ENCODE data around the gene COG6.

The COG6 gene

DNA sequence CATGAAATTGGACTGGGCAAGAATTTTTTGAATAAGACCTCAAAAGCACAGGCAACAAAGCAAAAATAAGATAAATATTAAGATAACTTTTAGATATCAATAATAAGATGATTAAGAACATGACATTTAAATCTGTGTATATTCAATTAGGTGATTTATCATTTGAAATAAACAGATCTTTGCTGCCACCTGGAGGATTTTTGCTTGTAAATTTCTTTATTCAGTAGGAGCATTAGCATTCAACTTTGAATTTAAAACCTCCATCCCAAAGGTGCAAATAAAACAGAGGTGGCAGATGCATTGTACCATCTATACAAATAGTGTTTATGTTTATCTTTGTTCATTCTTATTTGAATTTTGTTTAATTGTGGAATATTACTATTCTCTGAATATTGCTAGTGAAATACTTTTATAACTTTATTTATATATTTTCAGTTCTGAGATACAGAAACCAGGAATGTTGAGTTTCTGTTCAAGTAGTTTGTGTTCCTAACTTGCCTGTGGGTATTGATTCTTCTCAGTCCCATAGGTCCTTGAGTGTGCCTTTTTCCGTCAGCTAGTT is 20.9 kb downstream of the COG6 start:
- DNase-seq (ENCODE audit: low read depth in 2 of 2) = no peak

DNA sequence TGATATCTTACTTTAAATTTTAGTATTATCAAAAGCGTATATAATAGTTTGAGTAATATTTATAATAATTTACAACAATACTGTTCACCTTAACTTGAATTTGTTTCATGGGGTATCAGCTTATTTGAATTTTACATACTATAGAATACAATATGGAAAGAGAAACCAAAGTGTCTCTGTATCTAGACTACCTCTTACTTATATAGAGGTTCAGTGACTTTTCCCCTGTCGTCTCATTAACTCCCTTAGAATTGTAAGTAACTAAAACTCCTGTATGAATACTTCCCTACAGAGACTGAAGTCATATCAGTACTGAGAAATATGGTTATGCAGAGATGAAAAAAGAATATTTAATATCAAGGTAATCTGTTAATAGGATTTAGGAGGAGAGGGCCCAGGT is 26.8 kb downstream of the COG6 start:
- DNase-seq (ENCODE audit: low read depth in 2 of 2) = no peak

DNA sequence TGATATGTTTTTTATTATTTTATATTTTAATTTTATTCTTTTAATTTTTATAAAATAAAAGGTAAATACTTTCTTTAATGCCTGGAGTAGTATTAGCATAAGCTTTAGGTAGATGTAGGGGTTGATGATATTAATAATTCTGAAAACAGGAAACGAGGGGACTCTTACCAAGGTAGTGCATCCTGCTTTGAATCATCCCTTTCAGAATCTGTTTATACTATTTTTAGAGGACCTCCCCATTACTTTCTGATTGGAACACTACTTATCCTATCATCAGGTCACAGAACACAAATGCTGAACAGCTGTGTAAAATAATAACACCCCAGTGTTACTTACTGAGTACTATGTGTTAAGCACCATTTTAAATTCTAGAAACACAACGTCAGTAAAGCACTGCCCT is 27.3 kb downstream of the COG6 start:
- no peak for DNase-seq (ENCODE audit: low read depth in 2 of 2)

DNA sequence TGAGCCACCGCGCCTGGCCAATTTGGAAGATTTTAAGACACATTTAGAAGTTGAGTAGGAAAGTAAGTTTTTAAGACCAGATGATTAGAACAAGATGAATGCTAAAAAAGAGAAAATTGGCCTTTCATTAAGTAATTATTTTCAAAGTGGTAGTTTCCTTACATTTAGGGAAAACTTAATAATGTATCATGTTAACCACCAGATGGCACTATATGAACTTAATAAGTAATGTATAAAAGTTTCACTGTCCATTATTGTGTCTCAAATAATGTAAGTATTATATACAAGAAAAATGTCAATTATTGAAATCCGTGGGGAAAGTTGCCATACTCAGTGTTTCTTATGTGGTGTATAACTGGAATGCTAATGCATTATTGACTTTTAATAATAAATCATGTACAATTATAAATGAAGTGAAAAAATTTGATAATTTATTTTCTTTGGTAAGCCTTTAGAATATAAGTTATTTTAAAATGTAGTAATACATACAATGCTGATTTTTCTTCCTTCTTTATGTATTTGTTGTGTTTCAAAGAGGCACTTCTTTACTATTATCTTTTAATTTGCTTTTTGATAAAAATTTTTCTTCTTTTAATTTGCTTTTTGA is 29.2 kb downstream of the COG6 start:
- DNase-seq (ENCODE audit: low read depth in 2 of 2) = no peak

DNA sequence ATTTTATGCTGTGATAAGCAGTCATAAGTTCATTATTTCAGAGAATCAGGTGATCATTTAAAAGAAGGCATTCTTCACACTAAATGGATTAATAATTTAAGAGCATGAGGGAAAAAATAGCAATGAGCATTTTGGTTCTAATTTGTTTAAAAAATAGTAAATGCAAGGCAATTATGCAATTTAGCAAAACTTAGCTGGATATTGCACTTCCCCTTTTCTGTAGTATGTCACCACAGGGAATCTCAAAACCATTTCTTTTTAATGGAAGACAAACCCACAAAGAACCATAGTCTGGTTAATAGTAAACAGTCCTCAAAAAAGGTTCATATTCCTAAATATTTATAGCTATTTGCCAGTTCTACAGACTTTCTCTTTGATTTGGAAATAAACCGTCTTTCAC is 30.2 kb downstream of the COG6 start:
- no peak for DNase-seq (ENCODE audit: low read depth in 2 of 2)

DNA sequence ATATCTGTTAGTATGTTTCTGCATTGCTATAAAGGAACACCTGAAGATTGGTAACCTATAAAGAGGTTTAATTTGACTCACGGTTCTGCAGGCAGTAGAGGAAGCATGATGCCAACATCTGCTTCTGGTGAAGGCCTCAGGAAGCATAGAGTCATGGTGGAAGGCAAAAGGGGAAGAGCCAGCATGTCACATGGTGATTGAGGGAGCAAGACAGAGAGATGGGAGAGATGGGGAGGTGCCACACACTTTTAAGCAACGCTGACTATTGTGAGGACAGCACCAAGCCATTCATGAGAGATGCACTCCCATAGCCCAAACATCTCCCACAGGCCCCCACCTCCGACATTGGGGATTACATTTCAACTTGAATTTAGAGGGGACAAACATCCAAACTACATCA is 32.8 kb downstream of the COG6 start:
- DNase-seq (ENCODE audit: low read depth in 2 of 2) = no peak

DNA sequence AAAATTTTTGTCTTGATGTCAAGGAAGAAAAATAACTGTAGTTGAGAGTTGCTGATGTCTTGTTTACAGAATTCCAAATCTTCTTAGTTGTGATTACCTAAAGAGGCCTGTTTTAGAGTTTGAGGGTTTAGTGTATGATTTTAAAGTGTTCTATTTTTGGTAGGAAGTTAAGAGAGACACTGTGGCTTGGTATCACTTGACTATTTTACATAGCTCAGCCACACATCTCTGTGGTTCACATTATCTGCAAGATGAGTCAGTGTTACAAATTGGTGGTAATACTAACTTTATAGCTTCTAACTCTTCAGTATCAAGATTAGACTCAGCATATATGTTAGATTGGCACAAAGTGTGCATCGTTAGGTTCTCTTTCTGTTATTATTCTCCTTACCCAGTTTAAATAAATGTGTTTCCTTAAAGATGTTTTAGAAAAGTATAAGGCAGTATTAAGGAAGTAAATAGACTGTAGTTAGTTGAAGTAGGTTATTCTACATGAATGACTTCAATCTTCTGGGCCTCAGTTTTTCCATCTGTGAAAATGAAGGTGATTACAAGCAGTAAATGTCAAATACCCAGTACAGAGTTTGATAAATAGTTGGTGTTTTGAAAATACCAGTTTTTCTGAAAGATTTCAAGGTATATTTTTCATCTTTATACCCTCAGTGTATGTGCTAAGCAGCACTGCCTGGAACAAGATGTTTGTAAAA is 33.4 kb downstream of the COG6 start:
- DNase-seq (ENCODE audit: low read depth in 2 of 2) = no peak

DNA sequence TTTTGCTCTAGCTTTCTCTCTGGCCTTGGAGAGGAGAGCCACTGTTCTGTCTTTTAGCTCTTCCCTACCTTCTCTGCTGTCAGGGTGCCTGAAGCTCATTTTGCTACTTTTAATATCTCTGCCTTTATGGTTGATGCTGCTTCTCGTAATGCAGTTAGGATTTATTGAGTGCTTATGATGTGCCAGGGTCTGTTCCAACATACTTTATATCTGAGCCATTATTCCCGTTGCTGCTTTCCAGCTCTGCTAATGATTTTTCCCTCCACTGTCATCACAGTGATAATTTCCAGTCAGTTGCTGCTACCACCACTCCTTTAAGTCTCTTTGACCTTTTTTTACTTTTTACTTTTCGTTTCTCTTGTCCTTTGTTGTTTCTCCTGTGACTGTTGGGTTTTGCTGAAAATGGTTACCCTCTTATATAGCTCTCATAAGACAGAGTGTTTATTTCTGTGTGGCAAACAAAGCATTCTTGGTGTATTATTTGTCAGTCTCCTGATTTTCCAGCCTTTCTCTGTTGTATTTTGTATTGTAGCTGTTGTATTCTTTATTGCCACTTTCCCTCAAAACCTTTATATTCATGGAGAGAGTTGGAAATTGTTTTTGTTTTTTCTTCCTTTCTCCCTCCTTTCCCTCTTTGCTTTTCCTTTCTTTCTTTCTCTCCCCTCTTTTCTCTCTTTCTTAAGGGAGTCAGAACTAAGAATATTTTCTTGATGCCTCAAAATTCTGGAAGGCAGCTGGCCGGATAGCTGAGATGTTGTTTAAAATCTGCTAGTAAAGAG is 37.4 kb downstream of the COG6 start:
- no peak for DNase-seq (ENCODE audit: low read depth in 2 of 2)

DNA sequence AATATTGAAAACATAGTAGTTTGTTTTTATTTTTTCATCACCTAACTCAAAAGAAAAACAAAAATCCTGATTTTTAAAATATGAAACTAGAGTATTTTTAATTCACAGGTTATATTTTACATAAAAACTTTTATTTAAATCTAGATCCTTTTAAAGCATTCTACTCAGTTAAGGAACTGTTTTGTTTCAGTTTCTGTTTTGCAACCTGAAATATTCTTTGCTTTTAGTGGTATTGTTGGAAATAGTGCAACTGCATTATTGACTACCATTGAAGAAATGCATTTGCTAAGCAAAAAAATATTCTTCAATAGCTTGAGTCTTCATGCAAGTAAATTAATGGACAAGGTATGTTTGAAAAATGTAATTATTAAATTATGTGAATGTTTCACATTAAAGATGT is 43.8 kb downstream of the COG6 start:
- no peak for DNase-seq (ENCODE audit: low read depth in 2 of 2)

DNA sequence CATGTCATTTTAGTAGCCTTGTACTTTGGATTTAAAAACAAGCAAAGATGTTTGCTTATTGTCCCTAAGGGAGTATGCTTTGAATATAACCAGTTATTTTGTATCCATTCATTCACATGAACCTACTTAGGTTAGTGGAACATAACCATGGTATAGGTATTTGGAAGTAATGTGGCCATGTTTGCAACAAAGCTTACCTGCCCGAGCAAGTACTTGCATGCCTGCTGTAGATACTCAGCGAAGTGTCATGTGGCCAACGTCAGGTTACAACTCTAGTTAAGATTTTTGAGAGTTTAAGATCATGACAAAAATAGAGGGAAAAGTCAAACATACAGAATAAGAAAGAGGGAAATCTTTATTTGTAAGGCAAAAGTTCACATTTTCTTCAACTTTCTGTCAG is 57.2 kb downstream of the COG6 start:
- DNase-seq (ENCODE audit: low read depth in 2 of 2) = no peak

DNA sequence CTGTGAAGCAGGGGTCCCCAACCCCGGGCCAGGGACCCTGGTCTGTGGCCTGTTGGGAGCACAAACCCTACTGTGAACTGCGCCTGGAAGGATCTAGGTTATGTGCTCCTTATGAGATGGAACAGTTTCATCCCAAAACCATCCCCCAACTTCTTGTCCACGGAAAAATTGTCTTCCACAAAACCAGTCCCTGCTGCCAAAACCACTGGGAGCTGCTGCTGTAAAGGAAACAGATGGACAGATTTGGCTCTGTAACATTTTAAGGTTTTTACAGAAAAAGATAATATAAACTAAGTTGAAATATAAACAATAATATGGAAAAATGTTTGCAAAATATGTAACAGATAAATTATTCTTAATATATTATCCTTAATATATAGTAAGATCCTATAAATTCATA is 73.7 kb downstream of the COG6 start:
- DNase-seq (ENCODE audit: low read depth in 2 of 2) = no peak

DNA sequence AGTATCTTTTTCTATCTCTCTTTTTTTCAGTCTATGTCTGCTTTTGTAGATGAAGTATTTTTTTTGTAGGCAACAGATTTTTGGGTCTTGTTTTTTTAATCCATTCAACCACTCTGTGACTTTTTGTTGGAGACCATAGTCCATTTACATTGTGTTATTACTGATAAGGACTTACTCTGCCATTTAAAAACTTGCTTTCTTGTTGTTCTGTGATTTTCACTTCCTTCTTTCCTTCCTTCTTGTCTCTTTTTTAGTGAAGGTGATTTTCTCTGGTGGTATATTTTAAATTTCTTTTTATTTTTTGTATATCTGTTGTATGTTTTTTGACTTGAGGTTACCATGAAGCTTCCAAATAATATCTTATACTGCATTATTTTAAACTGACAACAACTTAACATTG is 79.5 kb downstream of the COG6 start:
- DNase-seq (ENCODE audit: low read depth in 2 of 2) = no peak

DNA sequence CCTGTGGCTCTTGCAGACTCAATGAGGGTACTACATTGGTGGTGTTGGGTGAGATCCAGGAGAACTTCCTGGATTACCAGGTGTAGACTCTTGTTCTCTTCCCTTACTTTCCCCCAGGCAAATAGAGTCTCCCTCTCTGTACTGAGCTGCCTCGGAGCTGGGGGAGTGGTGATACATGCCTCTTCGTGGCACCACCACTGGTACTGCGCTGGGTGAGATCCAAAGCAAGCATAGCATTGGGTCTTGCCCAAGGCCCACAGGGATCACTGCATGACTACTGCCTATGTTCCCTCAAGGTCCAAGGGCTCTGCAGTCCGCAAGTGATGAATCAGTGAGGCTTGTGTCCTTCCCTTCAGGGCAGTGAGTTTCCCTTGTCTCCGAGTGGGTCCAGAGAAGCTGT is 81.6 kb downstream of the COG6 start:
- no peak for DNase-seq (ENCODE audit: low read depth in 2 of 2)

DNA sequence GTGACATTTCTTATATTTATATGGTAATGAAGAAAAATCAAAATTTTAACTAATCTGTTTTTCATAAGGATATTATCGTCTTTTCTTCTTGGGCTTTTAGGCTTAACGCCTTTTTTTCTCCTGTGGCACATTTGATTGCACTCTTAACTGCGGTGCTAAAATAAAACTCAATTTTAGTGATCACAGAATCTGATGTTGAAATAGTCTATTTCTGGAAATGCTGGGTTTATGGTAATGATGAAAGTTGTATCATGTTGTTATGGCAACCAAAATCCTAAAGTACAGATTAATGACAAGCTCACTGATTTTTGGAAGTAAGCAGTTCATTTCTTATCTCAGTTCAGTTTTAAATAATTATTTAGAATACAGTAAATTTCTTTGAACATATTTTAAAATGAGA is 85.3 kb downstream of the COG6 start:
- no peak for DNase-seq (ENCODE audit: low read depth in 2 of 2)

DNA sequence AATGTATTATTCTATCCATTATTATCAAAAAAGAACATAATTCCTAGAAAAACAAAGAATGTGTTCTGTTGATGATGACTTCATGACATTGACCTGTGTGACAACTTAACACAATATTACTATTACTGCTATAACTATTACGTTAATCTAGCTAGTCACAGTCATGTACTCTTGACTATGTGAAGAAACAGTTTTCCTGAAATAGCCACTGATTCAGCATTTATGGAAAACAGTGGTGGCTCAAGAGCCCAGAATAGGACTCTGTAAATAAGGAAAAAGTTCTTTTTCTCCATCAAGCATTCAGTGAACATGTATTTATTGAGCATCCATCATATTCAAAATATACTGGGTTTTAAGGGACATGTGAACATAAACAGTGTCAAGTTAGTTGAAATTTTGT is 93.5 kb downstream of the COG6 start:
- no peak for DNase-seq (ENCODE audit: low read depth in 2 of 2)

DNA sequence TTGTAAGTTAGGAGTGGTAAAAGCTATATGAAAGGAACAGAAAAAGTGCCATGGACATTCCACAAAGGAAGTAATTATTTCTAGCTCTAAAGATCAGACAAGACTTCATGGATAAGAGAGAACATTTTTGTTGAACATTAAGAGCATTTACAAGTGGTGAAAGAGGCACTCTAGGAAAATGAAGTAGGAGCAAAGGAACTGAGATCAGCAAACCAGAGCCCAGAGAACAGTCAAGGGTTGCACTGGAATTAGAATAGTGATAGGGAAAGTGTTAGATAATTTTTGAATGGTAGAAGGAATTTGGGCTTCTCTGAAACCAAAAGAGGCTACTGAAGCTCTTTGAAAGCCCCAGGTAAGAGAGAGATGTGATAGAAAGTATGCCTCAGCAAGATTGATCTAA is 94.1 kb downstream of the COG6 start:
- no peak for DNase-seq (ENCODE audit: low read depth in 2 of 2)

DNA sequence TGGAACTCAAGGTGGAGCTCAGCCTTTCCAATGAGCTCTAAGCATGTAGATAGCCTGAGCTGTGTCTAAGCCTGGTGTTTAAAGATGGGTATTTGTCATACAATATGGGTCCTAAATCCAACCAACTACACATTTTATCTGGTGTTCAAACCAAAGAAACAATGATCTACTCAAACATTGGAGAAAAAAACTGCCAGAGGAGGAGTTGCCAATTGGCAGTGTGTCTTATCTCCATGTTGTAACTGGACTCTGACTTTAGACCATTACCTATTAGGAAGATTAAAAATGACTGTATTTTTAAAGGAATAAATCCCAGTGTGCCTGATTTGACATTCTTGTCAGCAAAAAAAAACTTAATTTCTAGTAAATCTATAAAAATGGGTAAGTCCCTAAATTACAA is 96.3 kb downstream of the COG6 start:
- DNase-seq (ENCODE audit: low read depth in 2 of 2) = no peak

DNA sequence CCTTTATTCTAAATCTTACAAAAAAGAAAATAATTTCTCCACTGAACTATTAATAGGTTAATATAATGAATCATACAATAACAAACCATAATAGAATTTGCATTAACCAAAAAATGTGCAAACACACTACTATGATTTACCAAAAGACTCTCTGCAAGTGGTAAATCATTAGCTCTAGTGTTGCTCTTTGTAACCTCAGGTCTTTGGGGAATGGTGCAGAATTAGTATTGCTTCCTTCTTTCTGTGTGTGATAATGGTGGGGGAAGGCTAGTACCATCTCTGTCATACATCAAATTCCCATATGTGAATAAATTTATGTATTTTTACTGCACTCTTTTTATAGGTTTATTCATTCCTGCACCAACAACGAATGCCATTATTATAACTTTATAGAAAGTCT is 105.1 kb downstream of the COG6 start:
- no peak for DNase-seq (ENCODE audit: low read depth in 2 of 2)

DNA sequence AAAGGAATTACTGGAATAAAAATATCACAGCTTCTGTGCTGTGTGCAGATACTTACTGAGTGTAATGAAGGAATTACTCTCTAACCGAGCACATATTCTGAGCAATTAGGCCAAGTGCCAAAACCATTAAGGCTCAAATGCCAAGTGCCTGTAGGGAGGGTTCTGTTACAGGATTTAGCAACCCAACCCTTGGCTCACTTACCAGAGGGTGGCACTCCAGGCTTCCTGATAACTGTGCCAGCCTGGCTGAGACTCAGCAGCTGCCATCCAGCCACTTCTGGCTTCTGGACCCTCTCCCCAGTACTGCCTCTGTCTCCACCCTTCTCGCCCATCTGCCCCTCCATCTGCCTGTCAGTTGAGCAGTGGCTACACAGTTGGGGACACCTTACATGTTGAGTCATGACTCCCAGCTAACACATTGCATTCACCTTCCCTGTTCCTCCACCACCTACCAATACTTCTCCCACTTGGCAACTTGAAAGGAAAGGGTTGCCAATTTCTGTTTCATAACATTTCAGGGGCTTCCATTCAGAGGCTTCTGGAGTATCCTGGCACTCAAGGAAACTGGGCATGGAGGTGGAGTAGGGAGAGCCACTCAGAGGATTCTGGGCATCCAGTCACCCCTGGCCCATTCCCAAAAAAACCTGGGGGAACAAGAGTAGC is 110.5 kb downstream of the COG6 start:
- no peak for DNase-seq (ENCODE audit: low read depth in 2 of 2)

DNA sequence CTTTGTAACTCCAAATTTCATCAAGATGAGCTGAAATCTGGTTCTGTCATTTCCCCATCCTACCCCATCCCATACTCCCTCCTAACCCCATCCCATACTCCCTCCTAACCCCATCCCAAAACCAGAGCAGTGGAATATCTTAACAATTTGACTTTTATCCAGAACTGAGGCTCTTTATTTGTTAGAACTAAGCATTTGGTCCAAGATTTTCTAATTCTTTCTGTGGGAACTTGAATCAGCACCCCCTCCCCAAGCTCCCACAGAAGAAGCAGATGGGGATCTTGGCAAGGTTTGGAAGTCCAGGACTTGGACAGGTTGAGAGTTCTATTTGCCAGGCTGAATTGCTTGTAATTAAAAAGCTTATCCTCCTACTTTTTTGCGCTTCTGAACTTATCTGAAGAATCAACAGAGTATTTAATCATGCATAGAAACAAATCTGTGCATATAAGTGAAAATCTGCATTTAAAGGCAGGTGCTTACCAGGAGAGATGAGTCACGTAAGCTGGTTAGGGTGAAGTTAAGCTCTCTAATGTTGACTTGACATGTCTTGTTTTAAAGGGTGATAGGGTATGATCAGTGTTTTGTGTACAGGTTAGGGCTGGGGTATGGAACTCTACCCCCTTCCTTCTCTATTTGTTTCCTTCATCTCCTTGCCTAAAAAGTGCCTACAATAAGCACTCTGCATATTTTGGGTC is 111.1 kb downstream of the COG6 start:
- no peak for DNase-seq (ENCODE audit: low read depth in 2 of 2)

DNA sequence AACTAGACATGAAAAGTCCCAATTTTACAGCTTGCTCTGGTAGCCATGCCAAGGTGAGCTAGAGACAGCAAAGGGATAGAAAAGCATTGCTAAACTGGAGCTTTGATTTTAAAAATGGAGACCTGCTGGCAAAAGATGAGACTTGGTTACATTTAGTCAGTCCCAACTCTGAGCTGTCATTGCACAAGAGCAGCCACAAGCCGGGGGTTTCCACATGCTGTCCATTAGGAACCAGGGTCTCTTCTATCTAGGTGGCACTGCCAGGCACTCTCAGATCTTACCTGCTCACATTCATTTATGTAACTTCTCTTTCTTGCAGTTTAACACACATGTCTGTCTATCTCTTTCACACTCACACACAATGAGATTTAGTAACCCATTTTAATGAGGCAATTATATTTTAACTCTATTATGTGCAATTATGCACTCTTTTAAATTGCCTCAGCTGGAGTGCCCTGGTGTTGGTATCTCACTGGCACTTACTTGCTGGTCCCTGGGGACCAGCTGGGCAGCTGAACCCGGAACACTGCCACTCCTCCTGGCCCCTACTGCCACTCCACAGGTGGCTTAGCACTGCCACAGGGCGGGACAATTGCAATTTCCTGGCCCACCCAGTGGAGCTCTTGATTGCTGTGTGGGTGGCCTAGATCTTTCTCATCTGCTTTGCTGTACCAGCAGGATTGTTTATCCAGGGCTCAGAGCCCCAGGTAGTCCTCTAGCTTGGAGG is 112.5 kb downstream of the COG6 start:
- no peak for DNase-seq (ENCODE audit: low read depth in 2 of 2)

Data from stimulated activated CD8-positive, alpha-beta memory T cell treated with anti-CD3 and anti-CD28 coated beads, Interleukin-2, amount 100 ng/mL, for 48 hours (primary cell).